Cardiac atrium fibroblast (primary cell): ENCODE data around the gene RNU1-3. TPM values are rescaled to one million over a fixed set of nuclear protein-coding genes. Genes with fewer than 3 reads are reported as not detected.

ENCODE experiments used
- total RNA-seq: library from RNA; depleted of rRNA; stranded (reverse); fragments of >200 nt; gene quantifications from 2 replicates; pipeline ENCODE4 v1.2.3, GENCODE V29; 2015

Gene RNU1-3
- not detected in 2 replicates for total RNA-seq

DNA sequence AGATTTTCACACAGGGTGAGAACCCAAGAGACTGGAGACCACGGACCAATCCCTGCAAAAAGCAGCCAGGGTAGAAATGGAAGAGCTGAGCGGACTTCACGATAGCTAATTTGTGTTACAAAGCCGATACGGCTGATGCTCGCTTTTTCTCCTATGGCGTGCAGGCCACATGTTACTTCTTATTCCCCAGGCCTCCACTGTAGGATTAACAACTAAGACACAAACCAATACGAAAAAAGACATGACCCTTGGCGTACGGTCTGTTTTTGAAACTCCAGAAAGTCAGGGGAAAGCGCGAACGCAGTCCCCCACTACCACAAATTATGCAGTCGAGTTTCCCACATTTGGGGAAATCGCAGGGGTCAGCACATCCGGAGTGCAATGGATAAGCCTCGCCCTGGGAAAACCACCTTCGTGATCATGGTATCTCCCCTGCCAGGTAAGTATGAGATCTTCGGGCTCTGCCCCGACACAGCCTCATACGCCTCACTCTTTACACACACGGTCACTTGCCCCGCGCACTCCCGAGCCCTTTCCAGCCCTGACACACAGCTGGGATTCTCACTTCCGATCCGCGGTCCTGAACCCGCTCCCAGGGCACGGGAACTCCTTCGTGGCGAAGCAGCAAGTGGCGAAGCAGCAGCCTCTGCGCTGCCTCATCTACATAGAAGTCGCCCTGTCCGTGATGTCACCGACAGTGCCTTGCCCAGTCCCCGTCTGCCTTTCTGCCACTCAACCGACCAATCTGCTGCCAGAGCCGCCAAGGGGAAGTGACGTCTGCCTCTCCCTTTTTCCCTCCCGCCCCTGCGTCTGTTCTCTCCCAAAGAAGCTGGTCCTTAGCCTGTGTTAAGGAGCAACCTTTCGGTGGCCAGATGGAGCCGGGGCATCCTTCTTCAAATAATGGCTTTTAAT is at the start of gene RNU1-3:
Gene RNU1-3, minus strand, starts transcription at position 447 of the 912 bp plus-strand sequence.

Other genes starting within 250 kb of the RNU1-3 start
- gene SPATA21, start 229.5 kb downstream of the RNU1-3 start, total RNA-seq, result not detected in 2 replicates
- 83.8 and 84.6 TPM in 2 replicates for gene NECAP2, start 226.2 kb downstream of the RNU1-3 start, total RNA-seq
- not detected in 2 replicates for gene RNU1-1, start 152.7 kb downstream of the RNU1-3 start, total RNA-seq
- 13.8 and 14.8 TPM in 2 replicates for gene NBPF1, start 53.4 kb downstream of the RNU1-3 start, total RNA-seq
- gene RNU1-4, start 73.6 kb upstream of the RNU1-3 start, total RNA-seq, result not detected in 2 replicates
- not detected in 2 replicates for gene RNU1-2, start 229.0 kb upstream of the RNU1-3 start, total RNA-seq